HG03280 (cell line): ENCODE data around the gene STN1.

Experiments
- ATAC-seq: cut with Tn5 transposase; IDR thresholded peaks from one replicate; pipeline ENCODE4 v1.9.1; 2021; ENCODE audit warnings: mild to moderate bottlenecking, moderate library complexity; ENCODE audit not compliant: unreplicated experiment

The STN1 gene

GRCh38 chr10:103869336-103869735 lies 48.6 kb downstream of the STN1 start:
- no peak for ATAC-seq

GRCh38 chr10:103868200-103868599 lies 49.8 kb downstream of the STN1 start:
- no peak for ATAC-seq

- ATAC-seq: no peak
Observed at GRCh38 chr10:103861505-103861904, 56.5 kb downstream of the STN1 start.

- peak; percentile 65 for ATAC-seq
Observed at GRCh38 chr10:103859161-103860086, 58.6 kb downstream of the STN1 start.

- ATAC-seq: no peak
Observed at GRCh38 chr10:103858360-103858759, 59.6 kb downstream of the STN1 start.

GRCh38 chr10:103856797-103857170 lies 61.2 kb downstream of the STN1 start:
- ATAC-seq: no peak

- ATAC-seq: no peak
Observed at GRCh38 chr10:103855852-103856796, 61.9 kb downstream of the STN1 start.

- no peak for ATAC-seq
Observed at GRCh38 chr10:103855424-103855823, 62.6 kb downstream of the STN1 start, which contains the start of gene SH3PXD2A. Gene SH3PXD2A (minus strand): TSS chr10:103855576. CDS start chr10:103855266, 310 bp downstream.

GRCh38 chr10:103854686-103855391 lies 63.1 kb downstream of the STN1 start:
- no peak for ATAC-seq

- ATAC-seq: no peak
Observed at GRCh38 chr10:103854265-103854685, 63.7 kb downstream of the STN1 start.

GRCh38 chr10:103853428-103854264 lies 64.3 kb downstream of the STN1 start:
- ATAC-seq: no peak

GRCh38 chr10:103852856-103853255 lies 65.1 kb downstream of the STN1 start:
- no peak for ATAC-seq

GRCh38 chr10:103852189-103852711 lies 65.7 kb downstream of the STN1 start:
- no peak for ATAC-seq

GRCh38 chr10:103851261-103851660 lies 66.7 kb downstream of the STN1 start:
- no peak for ATAC-seq

- no peak for ATAC-seq
Observed at GRCh38 chr10:103850572-103850895, 67.5 kb downstream of the STN1 start.

- ATAC-seq: no peak
Observed at GRCh38 chr10:103849880-103850571, 68.0 kb downstream of the STN1 start.

- ATAC-seq: no peak
Observed at GRCh38 chr10:103849212-103849877, 68.6 kb downstream of the STN1 start.

- no peak for ATAC-seq
Observed at GRCh38 chr10:103847909-103848468, 70.0 kb downstream of the STN1 start.
